ENCODE results near the gene GPC5. TPM values are rescaled to one million over a fixed set of nuclear protein-coding genes. Genes with fewer than 3 reads are reported as not detected.
"Not testable (repeated sequence)": the region's sequence is repeated elsewhere in the genome, so short reads cannot be mapped to it uniquely, and the experiment has no call there.

Gene GPC5
- total and polyA plus RNA-seq, 10 donors: 0.04 to 0.83 (median 0.26) TPM; not detected in 3

DNA sequence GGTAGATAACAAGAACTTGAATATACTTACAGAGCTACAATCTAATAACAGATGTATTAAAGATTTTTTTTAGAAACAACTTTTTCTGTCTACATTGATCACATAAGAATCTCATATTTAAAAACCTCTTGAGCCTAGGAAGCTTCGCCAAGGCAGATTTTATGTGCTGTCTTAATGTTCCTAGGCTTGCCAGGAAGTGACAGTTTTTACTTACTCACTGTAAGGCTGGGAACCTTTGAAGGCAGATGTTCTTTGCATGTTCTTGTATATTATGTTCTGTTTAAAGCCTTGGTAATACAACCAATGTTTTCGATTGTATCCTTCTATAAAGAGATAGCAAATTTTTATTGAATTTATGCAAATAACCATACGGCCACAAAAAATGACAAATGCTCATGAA is 492.7 kb downstream of the GPC5 start:
- Histone ChIP-seq H3K27me3 (replicated peaks in 1 of 7) (no peaks in the 10 kb centered on the region), H3K36me3 (no peaks in the 10 kb centered on the region), H3K4me1 (no peaks in the 10 kb centered on the region), H3K4me3 (no peak overlapping the region), H3K27ac (no peak overlapping the region), H3K9me3 (peaks cover 0 to 29% (median 13%) of the 10 kb centered on the region in 8 donors)
- WGBS, 5 donors: 55 to 68% (median 66%) methylated on average over 3 of the region's 3 CpGs
- DNase-seq: no peak
- intact Hi-C loops (cut with DNase I; ENCODE audit: low total_unique reads): no loop called here
- TF ChIP-seq POLR2AphosphoS5 (IDR thresholded peaks at IDR 0.05) (no peak), POLR2A (IDR thresholded peaks at IDR 0.05) (no peak)
- TF ChIP-seq, protein P1, sequence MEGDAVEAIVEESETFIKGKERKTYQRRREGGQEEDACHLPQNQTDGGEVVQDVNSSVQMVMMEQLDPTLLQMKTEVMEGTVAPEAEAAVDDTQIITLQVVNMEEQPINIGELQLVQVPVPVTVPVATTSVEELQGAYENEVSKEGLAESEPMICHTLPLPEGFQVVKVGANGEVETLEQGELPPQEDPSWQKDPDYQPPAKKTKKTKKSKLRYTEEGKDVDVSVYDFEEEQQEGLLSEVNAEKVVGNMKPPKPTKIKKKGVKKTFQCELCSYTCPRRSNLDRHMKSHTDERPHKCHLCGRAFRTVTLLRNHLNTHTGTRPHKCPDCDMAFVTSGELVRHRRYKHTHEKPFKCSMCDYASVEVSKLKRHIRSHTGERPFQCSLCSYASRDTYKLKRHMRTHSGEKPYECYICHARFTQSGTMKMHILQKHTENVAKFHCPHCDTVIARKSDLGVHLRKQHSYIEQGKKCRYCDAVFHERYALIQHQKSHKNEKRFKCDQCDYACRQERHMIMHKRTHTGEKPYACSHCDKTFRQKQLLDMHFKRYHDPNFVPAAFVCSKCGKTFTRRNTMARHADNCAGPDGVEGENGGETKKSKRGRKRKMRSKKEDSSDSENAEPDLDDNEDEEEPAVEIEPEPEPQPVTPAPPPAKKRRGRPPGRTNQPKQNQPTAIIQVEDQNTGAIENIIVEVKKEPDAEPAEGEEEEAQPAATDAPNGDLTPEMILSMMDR (IDR thresholded peaks at IDR 0.05 in 8 of 11, conservative IDR thresholded peaks at IDR 0.05 in 3 of 11): no peak

DNA sequence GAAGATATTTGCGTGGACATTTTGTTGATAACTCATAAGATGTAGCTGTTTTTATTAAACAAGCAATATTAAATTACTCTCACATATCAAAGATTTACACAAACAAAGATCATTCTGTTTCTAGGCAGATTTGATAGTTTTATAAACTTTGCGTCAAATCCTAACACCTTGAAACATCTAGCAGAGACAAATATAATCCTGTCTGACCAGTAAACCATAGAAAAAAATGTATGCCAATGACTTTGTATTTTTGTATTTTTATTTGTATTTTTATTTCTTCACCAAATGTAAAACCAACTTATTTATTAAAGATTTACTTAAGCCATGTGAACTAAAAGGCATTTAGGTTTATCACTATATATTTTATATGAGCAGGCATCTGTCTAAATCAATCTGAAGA is 494.6 kb downstream of the GPC5 start:
- intact Hi-C loops (cut with DNase I; ENCODE audit: low total_unique reads): no loop called here
- no peaks in the 10 kb centered on the region for H3K4me1 ChIP-seq

DNA sequence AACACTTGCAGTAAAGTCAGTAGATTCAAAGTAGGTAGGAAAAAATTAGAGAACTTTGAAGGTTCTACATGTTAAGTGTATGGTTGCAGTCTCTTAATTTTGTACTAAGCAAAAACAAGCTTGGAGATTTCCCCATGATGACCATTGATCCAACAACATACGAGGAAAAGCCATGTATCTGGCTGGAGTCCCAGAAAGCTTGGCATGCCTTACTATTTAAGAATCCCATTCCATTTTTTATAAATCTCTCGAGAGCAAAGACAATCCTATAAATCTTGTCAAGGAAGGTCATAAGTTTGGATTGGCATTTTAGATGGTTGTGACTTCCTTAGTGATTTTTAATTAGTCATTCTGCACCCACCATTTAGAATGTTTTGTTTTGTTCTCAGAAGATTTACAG is 495.9 kb downstream of the GPC5 start:
- 41 to 56% (median 47%) methylated on average over 2 of the region's 2 CpGs for WGBS, 5 donors
- intact Hi-C loops (cut with DNase I; ENCODE audit: low total_unique reads): no loop called here
- H3K27ac ChIP-seq: no peak overlapping the region

More for the DNA sequence above, 494.6 kb downstream of the GPC5 start:
- no peak for TF ChIP-seq POLR2A (IDR thresholded peaks at IDR 0.05)
- TF ChIP-seq, protein P1 (IDR thresholded peaks at IDR 0.05 in 8 of 11, conservative IDR thresholded peaks at IDR 0.05 in 3 of 11): no peak
- no peak for TF ChIP-seq POLR2AphosphoS5 (IDR thresholded peaks at IDR 0.05)
- 90 to 98% (median 93%) methylated on average over 2 of the region's 2 CpGs for WGBS, 5 donors
- no peaks in the 10 kb centered on the region for H3K27me3 ChIP-seq (replicated peaks in 1 of 7)
- no peak for DNase-seq
- no peak overlapping the region for H3K4me3 ChIP-seq
- peaks cover 0 to 22% (median 9%) of the 10 kb centered on the region in 8 donors for H3K9me3 ChIP-seq
- no peaks in the 10 kb centered on the region for H3K36me3 ChIP-seq
- no peak overlapping the region for H3K27ac ChIP-seq

DNA sequence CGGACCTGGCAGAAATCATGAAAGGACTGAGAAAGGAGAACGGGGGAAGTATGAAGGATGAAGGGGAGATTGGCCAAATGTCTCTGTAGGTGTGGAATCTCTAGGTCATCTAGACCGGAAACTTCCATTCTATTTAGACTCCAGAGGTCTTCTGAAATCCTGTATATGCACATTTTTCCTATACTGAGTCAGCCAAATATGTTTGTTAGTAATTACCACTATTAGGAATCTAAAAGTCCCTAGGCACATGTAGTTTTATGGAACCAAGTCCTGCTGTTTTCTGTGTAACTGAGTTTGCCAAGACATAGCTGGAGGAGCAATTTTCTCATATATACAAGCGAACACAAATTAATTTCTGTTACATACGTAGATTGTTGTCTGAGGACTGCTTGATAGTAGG is 498.1 kb downstream of the GPC5 start:
- Histone ChIP-seq H3K4me3 (no peak overlapping the region), H3K36me3 (no peaks in the 10 kb centered on the region), H3K9me3 (peaks cover 0 to 22% (median 8%) of the 10 kb centered on the region in 8 donors), H3K27me3 (replicated peaks in 1 of 7) (no peaks in the 10 kb centered on the region), H3K4me1 (no peaks in the 10 kb centered on the region), H3K27ac (no peak overlapping the region)
- 67 to 86% (median 84%) methylated on average over 5 of the region's 5 CpGs for WGBS, 5 donors
- intact Hi-C loops (cut with DNase I; ENCODE audit: low total_unique reads): no loop called here
- TF ChIP-seq POLR2A (IDR thresholded peaks at IDR 0.05): no peak
- TF ChIP-seq, protein P1 (IDR thresholded peaks at IDR 0.05 in 8 of 11, conservative IDR thresholded peaks at IDR 0.05 in 3 of 11): no peak
- no peak for TF ChIP-seq POLR2AphosphoS5 (IDR thresholded peaks at IDR 0.05)
- DNase-seq: no peak

More for the DNA sequence above, 495.9 kb downstream of the GPC5 start:
- no peaks in the 10 kb centered on the region for H3K4me1 ChIP-seq
- TF ChIP-seq, protein P1 (IDR thresholded peaks at IDR 0.05 in 8 of 11, conservative IDR thresholded peaks at IDR 0.05 in 3 of 11): no peak
- TF ChIP-seq POLR2A (IDR thresholded peaks at IDR 0.05): no peak
- no peak for TF ChIP-seq POLR2AphosphoS5 (IDR thresholded peaks at IDR 0.05)
- H3K27me3 ChIP-seq (replicated peaks in 1 of 7): no peaks in the 10 kb centered on the region
- DNase-seq: no peak
- H3K9me3 ChIP-seq: peaks cover 0 to 22% (median 8%) of the 10 kb centered on the region in 8 donors
- H3K4me3 ChIP-seq: no peak overlapping the region
- no peaks in the 10 kb centered on the region for H3K36me3 ChIP-seq

DNA sequence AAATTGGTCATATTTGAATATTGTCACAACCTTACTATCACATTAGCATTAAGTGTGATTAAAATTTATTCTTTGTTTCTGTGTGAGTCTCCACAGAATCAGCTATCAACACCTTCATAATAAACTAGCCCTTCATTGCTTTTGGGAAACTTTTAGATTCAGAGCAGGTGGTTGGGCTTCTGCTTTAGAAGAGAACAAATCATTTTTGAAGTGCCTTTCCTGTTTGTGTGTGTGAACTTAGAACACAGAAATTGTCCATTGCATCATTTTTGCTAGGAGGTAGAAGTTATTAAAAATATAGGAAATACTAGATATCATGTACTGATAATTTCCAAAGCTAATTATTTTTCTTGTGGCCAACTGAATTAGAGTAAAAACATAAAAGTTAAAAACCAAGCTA is 500.6 kb downstream of the GPC5 start:
- intact Hi-C loops (cut with DNase I; ENCODE audit: low total_unique reads); H3K27ac ChIP-seq; H3K9me3 ChIP-seq; H3K4me3 ChIP-seq; H3K4me1 ChIP-seq; H3K27me3 ChIP-seq (replicated peaks in 1 of 7); H3K36me3 ChIP-seq; DNase-seq: not testable (repeated sequence)

Data from spleen (tissue), 11 donors.